BE2C (cell line): ENCODE results near the gene ZBTB49.
A peak's percentile ranks its signal among the peaks of the same experiment; 100 is the strongest.

ENCODE experiments used
- DNase-seq: peaks from one replicate; pipeline ENCODE4 v3.0.0-alpha.2; 2020
- H3K27me3 ChIP-seq: fragments of 250-450 bp; sonication (Bioruptor Pico); 2 replicates; pipeline ENCODE4 v1.5.1; 2020; ENCODE audit warnings: mild to moderate bottlenecking
- H3K36me3 ChIP-seq: fragments of 250-450 bp; sonication (Bioruptor Pico); 2 replicates; pipeline ENCODE4 v1.5.1; 2020; ENCODE audit warnings: mild to moderate bottlenecking
- H3K4me1 ChIP-seq: fragments of 250-450 bp; sonication (Bioruptor Pico); 2 replicates; pipeline ENCODE4 v1.5.1; 2020
- H3K4me3 ChIP-seq: 2 replicates; pipeline ENCODE4 v1.5.1; 2011; ENCODE audit warnings: low read depth, low read length
- H3K9me3 ChIP-seq: fragments of 250-450 bp; sonication (Bioruptor Pico); 2 replicates; pipeline ENCODE4 v1.5.1; 2020
- CTCF ChIP-seq: IDR thresholded peaks from 2 replicates; pipeline ENCODE4 v1.5.1; 2012; ENCODE audit warnings: mild to moderate bottlenecking, low read depth, low read length

Gene ZBTB49

GRCh38 chr4:4271912-4272311 is 18.1 kb upstream of the ZBTB49 start:
- H3K9me3 ChIP-seq = no peaks in the 10 kb centered on the region
- no peaks in the 10 kb centered on the region for H3K27me3 ChIP-seq
- peak; percentile 34; the same call in 1 of the 2 replicates for TF ChIP-seq CTCF
- H3K4me1 ChIP-seq = no peaks in the 10 kb centered on the region
- DNase-seq = peak; percentile 39
- peaks cover 55% of the 10 kb centered on the region for H3K36me3 ChIP-seq
- no peak overlapping the region for H3K4me3 ChIP-seq

GRCh38 chr4:4274226-4274625 is 15.8 kb upstream of the ZBTB49 start:
- H3K27me3 ChIP-seq = no peaks in the 10 kb centered on the region
- DNase-seq = no peak
- no peak for TF ChIP-seq CTCF
- peaks cover 72% of the 10 kb centered on the region for H3K36me3 ChIP-seq
- no peak overlapping the region for H3K4me3 ChIP-seq
- H3K9me3 ChIP-seq = no peaks in the 10 kb centered on the region
- H3K4me1 ChIP-seq = no peaks in the 10 kb centered on the region

- H3K36me3 ChIP-seq = peaks cover 86% of the 10 kb centered on the region
- TF ChIP-seq CTCF = no peak
- no peak for DNase-seq
- no peaks in the 10 kb centered on the region for H3K9me3 ChIP-seq
- no peak overlapping the region for H3K4me3 ChIP-seq
- no peaks in the 10 kb centered on the region for H3K27me3 ChIP-seq
- no peaks in the 10 kb centered on the region for H3K4me1 ChIP-seq
Measured at GRCh38 chr4:4277531-4277930, 12.5 kb upstream of the ZBTB49 start.

DNA sequence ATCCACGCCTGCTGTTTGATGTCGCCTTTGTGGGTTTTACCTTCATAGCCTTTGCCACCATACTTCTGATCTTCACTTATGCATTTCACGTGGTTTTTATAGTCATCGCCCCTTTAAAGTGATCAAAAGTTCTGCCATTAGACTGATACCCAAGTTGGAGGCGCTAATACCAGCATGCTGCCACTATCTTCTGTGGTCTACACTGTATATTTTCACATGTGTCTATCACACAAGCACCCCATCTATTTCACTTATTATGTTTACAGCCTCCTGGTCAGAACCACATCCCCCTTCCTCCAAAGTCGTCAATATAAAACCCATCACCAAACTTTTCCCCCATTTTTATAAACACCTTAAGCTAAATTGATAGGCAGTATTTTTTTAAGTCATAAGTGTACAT is 8.3 kb upstream of the ZBTB49 start:
- H3K36me3 ChIP-seq = peaks cover 83% of the 10 kb centered on the region
- TF ChIP-seq CTCF = no peak
- no peak for DNase-seq
- H3K4me1 ChIP-seq = no peaks in the 10 kb centered on the region
- no peaks in the 10 kb centered on the region for H3K9me3 ChIP-seq
- H3K27me3 ChIP-seq = no peaks in the 10 kb centered on the region
- H3K4me3 ChIP-seq = no peak overlapping the region

GRCh38 chr4:4284827-4285618 is 5.0 kb upstream of the ZBTB49 start:
- no peak for DNase-seq
- no peak for TF ChIP-seq CTCF
- H3K36me3 ChIP-seq = peaks cover 55% of the 10 kb centered on the region

DNA sequence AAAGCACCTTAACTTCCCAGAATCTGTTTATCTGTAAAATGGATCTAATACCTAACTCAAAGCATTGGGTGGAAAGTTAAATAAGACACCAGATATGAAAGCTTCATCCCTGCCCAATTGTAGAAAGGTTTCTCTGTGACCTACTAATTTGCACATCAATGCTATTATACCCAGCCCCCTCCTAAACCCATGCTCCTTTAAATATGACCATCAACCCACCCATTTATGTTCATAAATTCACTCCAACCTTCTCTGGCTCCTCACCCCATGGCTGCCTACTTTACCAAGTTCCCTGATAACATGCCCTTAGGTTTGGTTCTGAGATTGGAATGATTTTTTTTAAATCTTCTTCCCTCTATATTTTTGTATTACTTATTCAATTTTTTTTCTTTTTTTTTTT is 2.0 kb upstream of the ZBTB49 start:
- Histone ChIP-seq H3K27me3 (no peaks in the 10 kb centered on the region), H3K9me3 (no peaks in the 10 kb centered on the region), H3K4me3 (no peak overlapping the region), H3K4me1 (0 out of 2 replicates have a peak, but pooled peaks cover 2% of the 10 kb centered on the region), H3K36me3 (peaks cover 27% of the 10 kb centered on the region)
- no peak for DNase-seq
- TF ChIP-seq CTCF = no peak

More at GRCh38 chr4:4284827-4285618, 5.0 kb upstream of the ZBTB49 start:
- 0 out of 2 replicates have a peak, but pooled peaks cover 2% of the 10 kb centered on the region for H3K4me1 ChIP-seq
- H3K27me3 ChIP-seq = no peaks in the 10 kb centered on the region
- H3K4me3 ChIP-seq = no peak overlapping the region
- H3K9me3 ChIP-seq = no peaks in the 10 kb centered on the region
